Muscle layer of duodenum (tissue), 2 donors: ENCODE data around the gene MYO6.

Experiments used
- H3K27ac ChIP-seq: one replicate; pipeline ENCODE4 v1.7.0; 2013; ENCODE audit warnings: mild to moderate bottlenecking, low read length
- H3K27me3 ChIP-seq: one replicate; pipeline ENCODE4 v1.7.0; 2013; ENCODE audit warnings: low read depth, mild to moderate bottlenecking, control low read depth, low read length
- H3K36me3 ChIP-seq, 2 donors: one replicate each; pipeline ENCODE4 v1.7.0; 2013; ENCODE audit warnings: low read length in 2 of 2, control low read depth in 1 of 2, mild to moderate bottlenecking in 1 of 2; ENCODE audit not compliant: insufficient read depth in 2 of 2, control insufficient read depth in 1 of 2
- H3K4me1 ChIP-seq, 2 donors: one replicate each; pipeline ENCODE4 v1.7.0; 2013; ENCODE audit warnings: low read length in 2 of 2, mild to moderate bottlenecking in 2 of 2, control low read depth in 1 of 2, moderate library complexity in 1 of 2; ENCODE audit not compliant: insufficient read depth in 2 of 2, control insufficient read depth in 1 of 2
- H3K4me3 ChIP-seq, 2 donors: one replicate each; pipeline ENCODE4 v1.7.0; 2013; ENCODE audit warnings: low read length in 2 of 2, low read depth in 1 of 2, mild to moderate bottlenecking in 1 of 2
- H3K9me3 ChIP-seq, 2 donors: one replicate each; pipeline ENCODE4 v1.7.0; 2013; ENCODE audit warnings: low read length in 2 of 2, control low read depth in 1 of 2, mild to moderate bottlenecking in 1 of 2; ENCODE audit not compliant: control insufficient read depth in 1 of 2
- donor health status: healthy.

Gene MYO6

GRCh38 chr6:75766387-75766786 lies 17.3 kb downstream of the MYO6 start:
- H3K4me3 ChIP-seq, result no peak overlapping the region
- H3K4me1 ChIP-seq, result no peaks in the 10 kb centered on the region
- H3K9me3 ChIP-seq, result no peaks in the 10 kb centered on the region
- H3K36me3 ChIP-seq, result no peaks in the 10 kb centered on the region
- H3K27ac ChIP-seq, result no peak overlapping the region
- H3K27me3 ChIP-seq, result no peaks in the 10 kb centered on the region

- no peaks in the 10 kb centered on the region for H3K27me3 ChIP-seq
- H3K4me3 ChIP-seq, result no peak overlapping the region
- no peak overlapping the region for H3K27ac ChIP-seq
- no peaks in the 10 kb centered on the region for H3K9me3 ChIP-seq
- H3K36me3 ChIP-seq, result no peaks in the 10 kb centered on the region
- H3K4me1 ChIP-seq, result no peaks in the 10 kb centered on the region
These were observed 21.8 kb downstream of the MYO6 start for GRCh38 chr6:75770844-75771243.

- Histone ChIP-seq H3K4me3 (no peak overlapping the region), H3K27me3 (no peaks in the 10 kb centered on the region), H3K4me1 (no peaks in the 10 kb centered on the region), H3K27ac (no peak overlapping the region), H3K9me3 (no peaks in the 10 kb centered on the region), H3K36me3 (no peaks in the 10 kb centered on the region)
These were observed 26.2 kb downstream of the MYO6 start for GRCh38 chr6:75775219-75775618.

- Histone ChIP-seq H3K27ac (no peak overlapping the region), H3K4me3 (no peak overlapping the region), H3K9me3 (no peaks in the 10 kb centered on the region), H3K4me1 (no peaks in the 10 kb centered on the region), H3K36me3 (no peaks in the 10 kb centered on the region), H3K27me3 (no peaks in the 10 kb centered on the region)
These were observed 27.4 kb downstream of the MYO6 start for GRCh38 chr6:75776461-75776860.

- Histone ChIP-seq H3K36me3 (no peaks in the 10 kb centered on the region), H3K27me3 (no peaks in the 10 kb centered on the region), H3K4me3 (no peak overlapping the region), H3K4me1 (no peaks in the 10 kb centered on the region), H3K27ac (no peak overlapping the region), H3K9me3 (no peaks in the 10 kb centered on the region)
These were observed 29.7 kb downstream of the MYO6 start for GRCh38 chr6:75778757-75779156.

- no peaks in the 10 kb centered on the region for H3K4me1 ChIP-seq
- H3K27me3 ChIP-seq, result no peaks in the 10 kb centered on the region
- H3K27ac ChIP-seq, result no peak overlapping the region
- no peaks in the 10 kb centered on the region for H3K36me3 ChIP-seq
- no peak overlapping the region for H3K4me3 ChIP-seq
- H3K9me3 ChIP-seq, result no peaks in the 10 kb centered on the region
These were observed 37.1 kb downstream of the MYO6 start for GRCh38 chr6:75786152-75786551.

- Histone ChIP-seq H3K36me3 (no peaks in the 10 kb centered on the region), H3K4me3 (no peak overlapping the region), H3K4me1 (no peaks in the 10 kb centered on the region), H3K9me3 (no peaks in the 10 kb centered on the region), H3K27me3 (no peaks in the 10 kb centered on the region), H3K27ac (no peak overlapping the region)
These were observed 39.9 kb downstream of the MYO6 start for GRCh38 chr6:75788894-75789293.

GRCh38 chr6:75791881-75792280 lies 42.8 kb downstream of the MYO6 start:
- no peak overlapping the region for H3K4me3 ChIP-seq
- H3K27me3 ChIP-seq, result no peaks in the 10 kb centered on the region
- H3K9me3 ChIP-seq, result no peaks in the 10 kb centered on the region
- no peaks in the 10 kb centered on the region for H3K36me3 ChIP-seq
- H3K4me1 ChIP-seq, result no peaks in the 10 kb centered on the region
- no peak overlapping the region for H3K27ac ChIP-seq

- no peak overlapping the region for H3K4me3 ChIP-seq
- no peaks in the 10 kb centered on the region for H3K36me3 ChIP-seq
- H3K27ac ChIP-seq, result no peak overlapping the region
- no peaks in the 10 kb centered on the region for H3K4me1 ChIP-seq
- no peaks in the 10 kb centered on the region for H3K9me3 ChIP-seq
- no peaks in the 10 kb centered on the region for H3K27me3 ChIP-seq
These were observed 45.4 kb downstream of the MYO6 start for GRCh38 chr6:75794351-75794846.

GRCh38 chr6:75794954-75795739 lies 46.1 kb downstream of the MYO6 start:
- Histone ChIP-seq H3K27ac (no peak overlapping the region), H3K4me3 (no peak overlapping the region), H3K27me3 (no peaks in the 10 kb centered on the region), H3K36me3 (no peaks in the 10 kb centered on the region), H3K9me3 (no peaks in the 10 kb centered on the region), H3K4me1 (no peaks in the 10 kb centered on the region)

- Histone ChIP-seq H3K4me3 (no peak overlapping the region), H3K27me3 (no peaks in the 10 kb centered on the region), H3K4me1 (no peaks in the 10 kb centered on the region), H3K9me3 (no peaks in the 10 kb centered on the region), H3K36me3 (no peaks in the 10 kb centered on the region), H3K27ac (no peak overlapping the region)
These were observed 47.7 kb downstream of the MYO6 start for GRCh38 chr6:75796723-75797122.

GRCh38 chr6:75800133-75800532 lies 51.1 kb downstream of the MYO6 start:
- H3K27ac ChIP-seq, result no peak overlapping the region
- no peaks in the 10 kb centered on the region for H3K9me3 ChIP-seq
- H3K4me3 ChIP-seq, result no peak overlapping the region
- H3K36me3 ChIP-seq, result no peaks in the 10 kb centered on the region
- no peaks in the 10 kb centered on the region for H3K27me3 ChIP-seq
- no peaks in the 10 kb centered on the region for H3K4me1 ChIP-seq
